Upper lobe of left lung (tissue), 4 donors: ENCODE results near the gene FAM151A.

Experiments used
- CTCF ChIP-seq, 6 experiments: fragments of 450-650 bp in 4 of 6; fragments of 200-600 bp in 2 of 6; sonication (generic) in 2 of 6; IDR thresholded peaks; one replicate each; pipeline ENCODE4 v1.5.1; 2016 to 2019; ENCODE audit warnings: antibody characterized with exemption in 6 of 6
- POLR2AphosphoS5 ChIP-seq, 2 donors: sonication (generic); formaldehyde crosslinking; IDR thresholded peaks; one replicate each; pipeline ENCODE4 v1.5.1; 2017; ENCODE audit warnings: antibody characterized with exemption in 2 of 2

GRCh38 chr1:54588377-54588776, 34.9 kb downstream of the FAM151A start:
- TF ChIP-seq CTCF (IDR thresholded peaks at IDR 0.05) (no peak), POLR2AphosphoS5 (IDR thresholded peaks at IDR 0.05) (no peak)
